ENCODE results near the gene GPATCH2. TPM values are rescaled to one million over a fixed set of nuclear protein-coding genes. Genes with fewer than 3 reads are reported as not detected.

GPATCH2 gene
- total RNA-seq, 1 donor from 2014 or later: 23.0 TPM

DNA sequence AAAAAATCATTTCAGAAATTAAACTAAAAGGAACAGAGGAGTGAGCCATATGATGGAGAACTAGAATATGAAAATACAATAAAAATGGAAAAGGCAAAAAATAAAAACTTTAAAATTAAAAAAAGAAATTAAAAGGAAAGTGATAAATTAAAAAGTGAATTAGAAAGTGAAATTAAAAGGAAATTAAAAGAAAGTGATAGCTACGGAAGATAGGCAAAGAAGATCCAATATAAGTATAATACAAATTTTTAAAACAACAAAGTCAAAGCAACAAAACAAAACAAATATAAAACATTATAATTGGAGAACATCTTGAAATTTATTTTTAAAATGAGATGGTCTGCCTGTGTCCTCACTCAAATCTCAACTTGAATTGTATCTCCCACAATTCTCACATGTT lies 165.8 kb downstream of the GPATCH2 start:
- H3K4me3 Mint-ChIP-seq: no peak overlapping the region

DNA sequence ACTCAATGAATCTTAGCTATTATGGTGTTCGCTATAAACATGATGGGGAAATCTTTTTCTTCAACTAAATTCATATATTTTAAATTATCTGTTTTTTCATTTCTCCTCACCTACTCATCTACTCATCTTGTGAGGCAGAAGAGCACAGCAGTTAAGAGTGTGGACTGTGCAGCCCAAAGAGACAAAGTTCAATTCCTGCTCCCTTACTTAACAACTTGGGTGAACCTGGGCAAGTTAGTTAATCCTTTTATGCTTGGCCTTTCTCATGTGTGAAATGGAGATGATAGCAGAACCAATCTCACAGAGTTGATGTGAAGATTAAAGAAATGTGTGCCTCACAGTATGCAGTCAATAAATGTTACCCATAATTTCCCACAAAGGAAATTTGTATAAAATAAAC lies 168.2 kb downstream of the GPATCH2 start:
- DNase-seq (ENCODE audit: low spot score in 2 of 2, unreplicated experiment in 2 of 2): no peak
- H3K4me1 Mint-ChIP-seq: no peaks in the 10 kb centered on the region
- H3K27me3 Mint-ChIP-seq (ENCODE audit: low read depth): no peaks in the 10 kb centered on the region
- H3K27ac Mint-ChIP-seq: no peak overlapping the region
- H3K4me3 Mint-ChIP-seq: no peak overlapping the region
- TF ChIP-seq, protein P1, sequence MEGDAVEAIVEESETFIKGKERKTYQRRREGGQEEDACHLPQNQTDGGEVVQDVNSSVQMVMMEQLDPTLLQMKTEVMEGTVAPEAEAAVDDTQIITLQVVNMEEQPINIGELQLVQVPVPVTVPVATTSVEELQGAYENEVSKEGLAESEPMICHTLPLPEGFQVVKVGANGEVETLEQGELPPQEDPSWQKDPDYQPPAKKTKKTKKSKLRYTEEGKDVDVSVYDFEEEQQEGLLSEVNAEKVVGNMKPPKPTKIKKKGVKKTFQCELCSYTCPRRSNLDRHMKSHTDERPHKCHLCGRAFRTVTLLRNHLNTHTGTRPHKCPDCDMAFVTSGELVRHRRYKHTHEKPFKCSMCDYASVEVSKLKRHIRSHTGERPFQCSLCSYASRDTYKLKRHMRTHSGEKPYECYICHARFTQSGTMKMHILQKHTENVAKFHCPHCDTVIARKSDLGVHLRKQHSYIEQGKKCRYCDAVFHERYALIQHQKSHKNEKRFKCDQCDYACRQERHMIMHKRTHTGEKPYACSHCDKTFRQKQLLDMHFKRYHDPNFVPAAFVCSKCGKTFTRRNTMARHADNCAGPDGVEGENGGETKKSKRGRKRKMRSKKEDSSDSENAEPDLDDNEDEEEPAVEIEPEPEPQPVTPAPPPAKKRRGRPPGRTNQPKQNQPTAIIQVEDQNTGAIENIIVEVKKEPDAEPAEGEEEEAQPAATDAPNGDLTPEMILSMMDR (IDR thresholded peaks at IDR 0.05; ENCODE audit: unreplicated experiment): no peak
- H3K36me3 Mint-ChIP-seq: peaks cover 22% of the 10 kb centered on the region
- peaks cover 19% of the 10 kb centered on the region for H3K9me3 Mint-ChIP-seq

More for the DNA sequence above, 165.8 kb downstream of the GPATCH2 start:
- Mint-ChIP-seq H3K27ac (no peak overlapping the region), H3K4me1 (no peaks in the 10 kb centered on the region), H3K9me3 (peaks cover 19% of the 10 kb centered on the region), H3K27me3 (ENCODE audit: low read depth) (no peaks in the 10 kb centered on the region), H3K36me3 (peaks cover 21% of the 10 kb centered on the region)
- no peak for DNase-seq (ENCODE audit: low spot score in 2 of 2, unreplicated experiment in 2 of 2)
- TF ChIP-seq, protein P1 (IDR thresholded peaks at IDR 0.05; ENCODE audit: unreplicated experiment): no peak

DNA sequence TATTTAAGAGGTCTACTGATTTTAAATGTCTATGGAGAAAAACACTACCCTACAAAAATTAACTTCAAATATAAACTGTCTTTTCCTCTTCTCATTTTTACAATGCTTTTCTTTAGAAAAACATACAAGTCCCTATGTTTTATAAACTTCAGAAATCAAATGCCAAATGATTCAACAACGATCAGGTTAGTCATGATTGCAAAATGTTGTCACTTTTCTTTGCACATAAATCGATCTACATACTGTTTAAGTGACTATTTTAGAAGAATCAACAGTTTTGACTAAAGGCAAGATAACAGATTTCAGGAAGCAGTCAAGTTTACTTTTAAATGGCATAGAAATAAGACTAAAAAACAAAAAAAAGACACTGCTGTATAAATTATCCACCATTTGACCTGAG lies 168.7 kb downstream of the GPATCH2 start:
- Mint-ChIP-seq H3K27me3 (ENCODE audit: low read depth) (no peaks in the 10 kb centered on the region), H3K27ac (no peak overlapping the region), H3K36me3 (peaks cover 26% of the 10 kb centered on the region), H3K9me3 (peaks cover 19% of the 10 kb centered on the region), H3K4me3 (no peak overlapping the region), H3K4me1 (no peaks in the 10 kb centered on the region)
- TF ChIP-seq, protein P1 (IDR thresholded peaks at IDR 0.05; ENCODE audit: unreplicated experiment): no peak
- DNase-seq (ENCODE audit: low spot score in 2 of 2, unreplicated experiment in 2 of 2): no peak

DNA sequence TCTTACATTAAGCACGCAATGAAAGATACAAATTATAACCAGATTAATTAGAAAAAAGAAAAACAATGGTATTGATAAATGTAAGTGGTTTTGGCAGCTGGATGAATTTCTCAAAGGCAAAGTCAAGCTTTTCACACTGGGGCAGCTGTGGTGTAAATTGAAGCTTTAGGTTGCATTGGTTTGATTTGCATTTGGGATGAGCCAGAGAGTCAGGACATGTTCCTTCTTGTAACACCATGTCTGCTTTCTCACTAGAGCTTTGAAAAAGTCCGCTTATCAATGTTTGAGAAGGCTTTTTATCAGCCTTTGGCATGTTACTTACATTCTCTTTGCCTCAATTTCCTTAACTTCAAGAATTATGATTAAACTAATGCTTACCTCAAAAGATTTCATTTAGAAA lies 173.9 kb downstream of the GPATCH2 start:
- DNase-seq (ENCODE audit: low spot score in 2 of 2, unreplicated experiment in 2 of 2): no peak
- H3K27ac Mint-ChIP-seq: no peak overlapping the region
- TF ChIP-seq, protein P1 (IDR thresholded peaks at IDR 0.05; ENCODE audit: unreplicated experiment): no peak
- H3K36me3 Mint-ChIP-seq: peaks cover 19% of the 10 kb centered on the region
- no peak overlapping the region for H3K4me3 Mint-ChIP-seq
- H3K4me1 Mint-ChIP-seq: peaks cover 6% of the 10 kb centered on the region
- peaks cover 5% of the 10 kb centered on the region for H3K9me3 Mint-ChIP-seq
- H3K27me3 Mint-ChIP-seq (ENCODE audit: low read depth): no peaks in the 10 kb centered on the region

DNA sequence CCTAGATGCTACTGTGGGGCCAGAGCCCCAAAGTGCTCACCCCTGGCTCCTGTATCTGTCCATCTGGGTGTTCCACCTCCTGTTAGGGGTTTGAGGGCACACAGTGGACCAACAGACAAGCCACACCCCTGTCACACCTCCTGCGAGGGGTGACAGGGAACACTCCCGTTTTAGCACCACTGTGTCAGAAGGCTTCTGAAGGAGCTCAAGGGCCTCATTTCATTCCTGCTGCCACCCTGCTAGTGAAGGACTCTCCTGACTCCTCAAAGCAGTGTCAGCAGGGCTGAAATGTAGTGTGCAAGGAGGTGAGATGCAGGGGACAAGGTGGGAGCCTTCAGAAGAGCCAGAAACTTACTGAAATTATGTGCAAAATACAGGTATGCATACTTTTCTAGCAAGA lies 174.6 kb downstream of the GPATCH2 start:
- no peak overlapping the region for H3K27ac Mint-ChIP-seq
- no peaks in the 10 kb centered on the region for H3K27me3 Mint-ChIP-seq (ENCODE audit: low read depth)
- H3K4me3 Mint-ChIP-seq: no peak overlapping the region
- TF ChIP-seq, protein P1 (IDR thresholded peaks at IDR 0.05; ENCODE audit: unreplicated experiment): no peak
- H3K9me3 Mint-ChIP-seq: peaks cover 5% of the 10 kb centered on the region
- peaks cover 19% of the 10 kb centered on the region for H3K36me3 Mint-ChIP-seq
- peaks cover 6% of the 10 kb centered on the region for H3K4me1 Mint-ChIP-seq
- DNase-seq (ENCODE audit: low spot score in 2 of 2, unreplicated experiment in 2 of 2): no peak

DNA sequence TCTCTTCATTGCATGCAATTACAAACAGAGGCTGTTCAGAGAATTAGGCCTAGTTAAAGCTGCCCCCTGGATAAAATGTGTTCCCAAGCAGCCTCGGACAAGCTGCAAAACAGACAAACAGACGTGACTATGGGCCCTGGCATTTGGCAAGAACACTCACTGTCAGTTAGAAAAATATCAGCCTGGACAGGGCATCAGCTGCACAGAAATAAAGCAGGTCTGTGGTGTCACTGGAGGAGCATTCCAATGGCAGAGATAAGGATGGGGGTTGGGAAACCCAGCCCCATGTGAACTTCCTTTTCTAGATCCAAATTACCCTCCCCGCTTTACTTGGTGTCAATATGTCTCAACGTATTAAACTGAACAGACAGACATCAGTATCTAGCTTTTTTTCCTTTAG lies 177.1 kb downstream of the GPATCH2 start:
- no peak overlapping the region for H3K4me3 Mint-ChIP-seq
- no peak overlapping the region for H3K27ac Mint-ChIP-seq
- H3K9me3 Mint-ChIP-seq: peaks cover 5% of the 10 kb centered on the region
- DNase-seq (ENCODE audit: low spot score in 2 of 2, unreplicated experiment in 2 of 2): no peak
- peaks cover 21% of the 10 kb centered on the region for H3K36me3 Mint-ChIP-seq
- TF ChIP-seq, protein P1 (IDR thresholded peaks at IDR 0.05; ENCODE audit: unreplicated experiment): no peak
- H3K4me1 Mint-ChIP-seq: peaks cover 6% of the 10 kb centered on the region
- no peaks in the 10 kb centered on the region for H3K27me3 Mint-ChIP-seq (ENCODE audit: low read depth)

Measured in mesothelial cell of epicardium (in vitro differentiated cells).